CD4-positive, alpha-beta T cell treated with Interleukin-4 for 4 hours (primary cell): ENCODE data around the gene POLR2H.

Experiments used
- DNase-seq: peaks from one replicate; pipeline ENCODE4 v3.0.0-alpha.2; 2020

POLR2H gene

DNA sequence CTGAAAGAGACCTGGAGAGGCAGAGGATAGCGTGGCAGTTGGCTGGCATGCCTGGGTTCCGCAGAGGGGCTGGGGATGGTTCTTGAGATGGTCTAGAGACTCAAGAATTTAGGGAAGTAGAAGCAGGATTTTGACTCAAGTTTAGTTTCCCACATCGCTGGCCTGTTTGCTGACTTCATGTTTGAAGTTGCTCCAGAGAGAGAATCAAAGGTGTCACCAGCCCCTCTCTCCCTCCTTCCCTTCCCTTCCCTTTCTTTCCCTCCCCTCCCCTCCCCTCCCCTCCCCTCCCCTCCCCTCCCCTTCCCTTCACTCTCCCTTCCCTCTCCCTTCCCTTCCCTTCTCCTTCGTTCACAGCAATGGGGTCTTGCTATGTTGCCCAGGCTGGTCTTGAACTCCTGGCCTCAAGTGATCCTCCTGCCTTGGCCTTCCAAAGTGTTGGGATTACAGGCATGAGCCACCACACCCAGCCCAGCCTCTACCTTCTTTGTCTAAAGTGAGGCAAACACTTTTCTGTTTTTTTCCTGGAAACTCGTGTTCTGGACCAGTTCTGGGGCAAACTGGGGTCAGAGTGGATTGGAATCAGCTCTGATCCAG lies 28.5 kb downstream of the POLR2H start:
- DNase-seq, result no peak

DNA sequence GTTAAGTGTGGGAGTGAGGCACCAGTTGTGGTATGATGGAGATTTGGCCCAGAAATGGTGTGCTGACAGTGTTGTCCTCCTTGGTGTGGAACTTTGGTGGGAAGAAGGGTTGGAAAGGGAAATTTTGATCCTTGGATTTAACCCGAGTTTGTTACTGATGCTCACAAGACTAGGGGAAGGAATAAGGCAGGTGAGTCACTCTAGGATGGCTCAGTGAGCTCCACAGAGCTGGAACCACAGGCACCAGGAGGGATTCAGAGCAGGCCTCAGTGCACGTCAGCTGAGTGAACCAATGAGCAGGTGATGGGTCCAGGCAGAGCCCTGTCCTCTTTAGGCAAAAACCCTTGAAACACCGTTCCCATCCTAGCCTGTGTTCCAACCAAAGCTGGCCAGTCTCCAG lies 29.8 kb downstream of the POLR2H start:
- DNase-seq, result no peak

DNA sequence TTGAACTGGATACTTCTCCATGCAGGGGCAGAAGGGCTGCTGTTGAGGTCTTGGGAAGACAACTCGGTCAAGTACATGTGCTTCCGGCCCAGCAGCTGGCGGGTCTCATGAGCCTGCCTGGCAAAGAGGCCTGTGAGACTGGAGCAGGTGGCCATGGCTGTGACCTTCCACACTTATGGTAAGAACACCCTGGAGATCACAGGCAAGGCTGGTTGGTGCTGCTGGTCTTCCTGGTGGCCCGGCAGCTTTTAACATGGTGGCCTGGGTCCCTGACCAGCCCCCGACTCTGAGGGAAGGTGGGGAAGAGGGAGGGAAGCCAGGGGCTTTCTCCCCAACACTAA lies 33.8 kb downstream of the POLR2H start:
- no peak for DNase-seq

GRCh38 chr3:184399410-184399809 lies 37.9 kb downstream of the POLR2H start:
- DNase-seq, result no peak

- no peak for DNase-seq
Measured at GRCh38 chr3:184405075-184406030, 43.8 kb downstream of the POLR2H start.

- DNase-seq, result no peak
Measured at GRCh38 chr3:184409331-184409926, 47.9 kb downstream of the POLR2H start.

- no peak for DNase-seq
Measured at GRCh38 chr3:184409946-184410500, 48.5 kb downstream of the POLR2H start.

GRCh38 chr3:184414418-184415202 lies 53.1 kb downstream of the POLR2H start:
- no peak for DNase-seq

DNA sequence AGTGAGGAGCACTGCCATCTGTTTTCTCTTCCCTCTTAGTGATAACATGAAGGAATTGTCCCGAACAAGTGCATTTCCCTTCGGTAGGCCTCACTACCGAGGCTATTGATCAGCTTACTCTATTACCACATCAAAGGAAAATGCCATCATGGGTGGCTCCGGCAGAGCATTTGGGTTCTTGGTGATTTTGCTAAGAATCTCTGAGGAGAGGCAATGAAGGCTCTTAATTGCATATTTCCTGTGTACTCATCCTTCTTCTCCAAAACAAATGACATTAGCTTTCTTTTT lies 53.6 kb downstream of the POLR2H start:
- no peak for DNase-seq

- DNase-seq, result peak; percentile 50
Measured at GRCh38 chr3:184417619-184418327, 56.3 kb downstream of the POLR2H start.
